H1 (cell line): ENCODE results near the gene C2orf76. TPM values are rescaled to one million over a fixed set of nuclear protein-coding genes. Genes with fewer than 3 reads are reported as not detected.

Experiments
- CTCF ChIA-PET: fragments of 300-600 bp; sonication (Branson Sonifier 250); formaldehyde crosslinking; loops from one replicate; lab custom pipeline; 2021; ENCODE audit not compliant: partially characterized antibody; lab: Charles Lee
- POLR2A ChIA-PET: fragments of 300-600 bp; sonication (Branson Sonifier 250); formaldehyde crosslinking; loops from one replicate; lab custom pipeline; 2021; ENCODE audit warnings: inconsistent platforms; ENCODE audit not compliant: partially characterized antibody; lab: Charles Lee
- DNase-seq, 2 experiments: peaks; one replicate each; pipeline versions ENCODE4 v3.0.0 to v3.0.0-alpha.2; 2010 to 2022; ENCODE audit warnings: low spot score in 2 of 2, low read depth in 1 of 2, mixed read lengths in 1 of 2
- FAIRE-seq: peaks from 2 replicates; lab custom pipeline; 2011; peaks lifted over from hg19 to GRCh38; lab: Jason Lieb, UNC
- H2AFZ ChIP-seq: 2 replicates; pipeline ENCODE4 v1.8.1; 2012; ENCODE audit warnings: low read length, inconsistent platforms
- H2AK5ac ChIP-seq: 2 replicates; pipeline ENCODE4 v1.6.1; 2013; ENCODE audit warnings: low read depth, low read length
- H2BK120ac ChIP-seq: replicated peaks from 2 replicates; pipeline ENCODE3; 2013; ENCODE audit warnings: low read depth, low read length, inconsistent platforms
- H2BK12ac ChIP-seq: 2 replicates; pipeline ENCODE4 v1.6.1; 2013; ENCODE audit warnings: low read depth, low read length
- H2BK15ac ChIP-seq: 2 replicates; pipeline ENCODE4 v1.6.1; 2013; ENCODE audit warnings: low read length
- H2BK20ac ChIP-seq: 2 replicates; pipeline ENCODE4 v1.6.1; 2013; ENCODE audit warnings: low read length
- H2BK5ac ChIP-seq: 2 replicates; pipeline ENCODE4 v1.6.1; 2013; ENCODE audit warnings: low read depth, low read length
- H3K14ac ChIP-seq: 2 replicates; pipeline ENCODE4 v1.6.1; 2013; ENCODE audit warnings: inconsistent platforms; ENCODE audit not compliant: insufficient read length
- H3K18ac ChIP-seq: 2 replicates; pipeline ENCODE4 v1.6.1; 2013; ENCODE audit warnings: low read length; ENCODE audit errors: extremely low read depth
- H3K23ac ChIP-seq: 2 replicates; pipeline ENCODE4 v1.6.1; 2013; ENCODE audit warnings: inconsistent platforms; ENCODE audit not compliant: insufficient read length
- H3K23me2 ChIP-seq: 2 replicates; pipeline ENCODE4 v1.6.1; 2013; ENCODE audit warnings: low read depth, low read length
- H3K27ac ChIP-seq: 2 replicates; pipeline ENCODE4 v1.6.1; 2011; ENCODE audit warnings: low read depth, low read length, inconsistent platforms
- H3K27me3 ChIP-seq, 4 experiments: replicated peaks in 1 of 4; 1 replicate in 1 of 4; 2 replicates in 3 of 4; pipeline versions ENCODE4 v1.6.1 to v1.8.1; 2011 to 2013; ENCODE audit warnings: low read length in 3 of 4, mild to moderate bottlenecking in 3 of 4, inconsistent platforms in 2 of 4, mixed read lengths in 2 of 4, moderate library complexity in 1 of 4; ENCODE audit not compliant: control insufficient read depth in 3 of 4, insufficient read depth in 3 of 4; ENCODE audit errors: extremely low read depth in 1 of 4
- H3K36me3 ChIP-seq, 4 experiments: 2 replicates each; pipeline versions ENCODE4 v1.6.1 to v1.8.1; 2011 to 2013; ENCODE audit warnings: mild to moderate bottlenecking in 4 of 4, low read length in 3 of 4, moderate library complexity in 2 of 4, control low read depth in 1 of 4, inconsistent platforms in 1 of 4; ENCODE audit not compliant: insufficient read depth in 4 of 4, control insufficient read depth in 2 of 4
- H3K4ac ChIP-seq: replicated peaks from 2 replicates; pipeline ENCODE3; 2013; ENCODE audit warnings: low read length, low read depth, mixed read lengths, inconsistent platforms; ENCODE audit not compliant: insufficient read length
- H3K4me1 ChIP-seq, 4 experiments: replicated peaks in 1 of 4; 1 replicate in 1 of 4; 2 replicates in 3 of 4; pipeline versions ENCODE4 v1.6.1 to v1.8.1; 2011 to 2013; ENCODE audit warnings: low read length in 3 of 4, inconsistent platforms in 2 of 4, mixed read lengths in 1 of 4; ENCODE audit not compliant: insufficient read depth in 4 of 4, control insufficient read depth in 3 of 4
- H3K4me2 ChIP-seq, 2 experiments: 2 replicates each; pipeline versions ENCODE4 v1.6.1 to v1.8.1; 2011 to 2013; ENCODE audit warnings: low read depth in 2 of 2, low read length in 2 of 2, control low read depth in 1 of 2, inconsistent platforms in 1 of 2, mild to moderate bottlenecking in 1 of 2; ENCODE audit not compliant: insufficient read depth in 1 of 2
- H3K4me3 ChIP-seq, 4 experiments: fragments of 200-600, 300-600 bp in 1 of 4; sonication (generic), shearing (Covaris generic), sonication (Bioruptor Twin) in 1 of 4; 2 replicates each; pipeline versions ENCODE4 v1.5.1 to v1.8.1; 2011 to 2016; ENCODE audit warnings: low read length in 4 of 4, low read depth in 3 of 4, control low read depth in 2 of 4, inconsistent platforms in 2 of 4, mild to moderate bottlenecking in 2 of 4, mixed read lengths in 1 of 4, moderate library complexity in 1 of 4; ENCODE audit not compliant: insufficient read depth in 2 of 4; ENCODE audit errors: extremely low read depth in 1 of 4
- H3K56ac ChIP-seq: replicated peaks from 2 replicates; pipeline ENCODE3; 2013; ENCODE audit warnings: low read depth, mild to moderate bottlenecking, mixed read lengths, low read length, inconsistent platforms; ENCODE audit not compliant: insufficient read length
- H3K79me1 ChIP-seq: 2 replicates; pipeline ENCODE4 v1.6.1; 2013; ENCODE audit warnings: low read depth, low read length, control low read depth
- H3K79me2 ChIP-seq, 2 experiments: 2 replicates each; pipeline versions ENCODE4 v1.6.1 to v1.8.1; 2012 to 2013; ENCODE audit warnings: low read length in 2 of 2, mild to moderate bottlenecking in 2 of 2, inconsistent platforms in 1 of 2; ENCODE audit not compliant: insufficient read depth in 2 of 2, control insufficient read depth in 1 of 2
- H3K9ac ChIP-seq, 4 experiments: replicated peaks in 1 of 4; 1 replicate in 1 of 4; 2 replicates in 3 of 4; pipeline versions ENCODE4 v1.6.1 to v1.8.1; 2011 to 2013; ENCODE audit warnings: low read depth in 3 of 4, low read length in 3 of 4, control low read depth in 2 of 4, mild to moderate bottlenecking in 2 of 4, moderate library complexity in 2 of 4, inconsistent platforms in 1 of 4; ENCODE audit errors: extremely low read depth in 1 of 4
- H3K9me3 ChIP-seq, 2 experiments: 2 replicates each; pipeline versions ENCODE4 v1.6.1 to v1.8.1; 2012 to 2013; ENCODE audit warnings: mild to moderate bottlenecking in 2 of 2, moderate library complexity in 2 of 2, control low read depth in 1 of 2, inconsistent platforms in 1 of 2, low read depth in 1 of 2, low read length in 1 of 2, mixed read lengths in 1 of 2; ENCODE audit not compliant: insufficient read depth in 2 of 2
- H4K20me1 ChIP-seq, 2 experiments: replicated peaks in 1 of 2; 2 replicates each; pipeline versions ENCODE3 to v1.8.1; 2011 to 2013; ENCODE audit warnings: inconsistent platforms in 2 of 2, low read length in 2 of 2, mild to moderate bottlenecking in 1 of 2; ENCODE audit not compliant: insufficient read depth in 2 of 2, control insufficient read depth in 1 of 2
- H4K5ac ChIP-seq: 2 replicates; pipeline ENCODE4 v1.6.1; 2013; ENCODE audit warnings: low read length, low read depth, mixed read lengths, inconsistent platforms; ENCODE audit not compliant: insufficient read length
- H4K8ac ChIP-seq: 2 replicates; pipeline ENCODE4 v1.8.0; 2013; ENCODE audit warnings: mild to moderate bottlenecking, moderate library complexity, low read length, inconsistent platforms; ENCODE audit not compliant: insufficient read depth; ENCODE audit errors: extremely low read depth
- H4K91ac ChIP-seq: replicated peaks from 2 replicates; pipeline ENCODE3; 2013; ENCODE audit warnings: low read length, mixed read lengths, inconsistent platforms; ENCODE audit not compliant: insufficient read length
- CHD1 ChIP-seq: IDR thresholded peaks from 2 replicates; pipeline ENCODE4 v1.6.1; 2012; ENCODE audit warnings: low read depth, low read length, improper control_type of control experiment
- CHD2 ChIP-seq: IDR thresholded peaks from 2 replicates; pipeline ENCODE4 v1.6.1; 2012; ENCODE audit warnings: low read length, improper control_type of control experiment
- EGR1 ChIP-seq: IDR thresholded peaks from 2 replicates; pipeline ENCODE4 v1.6.1; 2011; ENCODE audit warnings: low read depth, low read length, borderline replicate concordance
- SIX5 ChIP-seq: IDR thresholded peaks from 2 replicates; pipeline ENCODE4 v1.6.1; 2011; ENCODE audit warnings: mild to moderate bottlenecking, low read depth, low read length
- SP1 ChIP-seq: IDR thresholded peaks from 2 replicates; pipeline ENCODE4 v1.6.1; 2011; ENCODE audit warnings: low read depth, low read length
- TBP ChIP-seq: IDR thresholded peaks from 2 replicates; pipeline ENCODE4 v1.6.1; 2011; ENCODE audit warnings: low read depth, low read length, improper control_type of control experiment
- WGBS, 2 experiments: shearing (Covaris generic) in 1 of 2; methylation state at CpG; one replicate each; pipeline versions ENCODE4 v1.1.6 to v1.1.7; 2013 to 2015; ENCODE audit warnings: low lambda C conversion rate in 2 of 2, mixed read lengths in 2 of 2, inconsistent platforms in 1 of 2, low coverage in 1 of 2, missing lambda C conversion rate in 1 of 2; ENCODE audit not compliant: insufficient replicate concordance in 2 of 2, insufficient coverage in 1 of 2, insufficient read length in 1 of 2; ENCODE audit errors: extremely low coverage in 1 of 2, missing lambda C conversion rate in 1 of 2; 5-methylcytosine and 5-hydroxymethylcytosine counted together
- polyA plus RNA-seq, 7 experiments: library from polyadenylated mRNA; depleted of rRNA in 3 of 7; stranded (reverse) in 5 of 7; unstranded in 2 of 7; fragments of >200 nt in 5 of 7; fragments of 200-250 nt in 2 of 7; gene quantifications; 1 replicate in 5 of 7; 2 replicates in 1 of 7; 4 replicates in 1 of 7; pipeline versions ENCODE4 v1.2.1 to v1.2.3, GENCODE V29; 2011 to 2013; ENCODE audit warnings: missing spikeins in 2 of 7, mixed read lengths in 2 of 7
- total RNA-seq: library from RNA; stranded (reverse); fragmentation: NEBNext Ultra II Directional; extraction: Animal tissue kit (Norgen Biotek cat#: 25700); gene quantifications from 2 replicates; pipeline ENCODE4 v1.2.1, GENCODE V29; 2021

The C2orf76 gene
- total and polyA plus RNA-seq, 2 of the 8 experiments (the other 6 are each of a cell fraction or from before 2014, with no cell fraction given), result 4.4 to 5.0 TPM

GRCh38 chr2:119369845-119370244 lies 3.2 kb upstream of the C2orf76 start:
- DNase-seq, result no peak
- Histone ChIP-seq H2AFZ (no peak overlapping the region), H3K4ac (no peak overlapping the region), H3K79me2 (peaks cover 0 to 32% of the 10 kb centered on the region in 2 experiments; a peak in 2 of 4 replicates), H4K8ac (no peak overlapping the region), H3K36me3 (peaks cover 30 to 53% (median 47%) of the 10 kb centered on the region in 4 experiments), H3K27ac (no peak overlapping the region), H3K79me1 (peaks cover 15% of the 10 kb centered on the region), H2BK15ac (no peak overlapping the region), H2AK5ac (no peak overlapping the region), H3K27me3 (no peaks in the 10 kb centered on the region), H2BK12ac (no peak overlapping the region), H4K5ac (no peak overlapping the region), H3K23me2 (peaks cover 16% of the 10 kb centered on the region), H2BK20ac (no peak overlapping the region), H3K14ac (no peak overlapping the region), H3K4me2 (no peak overlapping the region), H2BK120ac (no peak overlapping the region), H3K18ac (no peak overlapping the region), H3K9me3 (no peaks in the 10 kb centered on the region), H3K56ac (no peak overlapping the region), H2BK5ac (no peak overlapping the region), H4K20me1 (peaks cover 5 to 17% of the 10 kb centered on the region in 2 experiments), H3K4me3 (no peak overlapping the region), H3K23ac (no peak overlapping the region), H3K9ac (no peak overlapping the region), H3K4me1 (peaks cover 3 to 12% (median 7%) of the 10 kb centered on the region in 4 experiments; a peak in 6 of 7 replicates), H4K91ac (no peak overlapping the region)
- WGBS, 2 experiments, result 92% methylated on average over 6 of the region's 6 CpGs; no CpG with 5 or more reads in 1 of the 2 experiments
- ChIA-PET CTCF (interaction anchor here (0.7 to 1.1 kb wide), 3 partner anchors 9 to 107 kb away, joined by 3 to 4 read pairs (median 3); no protein-coding TSS in a partner anchor), POLR2A (no interaction called here)
- FAIRE-seq, result no peak
- TF ChIP-seq TBP (no peak), CHD2 (no peak), SP1 (no peak), EGR1 (no peak), SIX5 (no peak), CHD1 (no peak)
